ENCODE measurements around the gene TRPM3.

The TRPM3 gene

GRCh38 chr9:70902692-70903131, 218.7 kb downstream of the TRPM3 start:
- TF ChIP-seq GABPA (IDR thresholded peaks at IDR 0.05; ENCODE audit: low read depth): no peak
- TF ChIP-seq SPI1 (IDR thresholded peaks at IDR 0.05; ENCODE audit: borderline replicate concordance, low read depth): no peak
- no peak for TF ChIP-seq CTCF (IDR thresholded peaks at IDR 0.05; ENCODE audit: insufficient read depth, low read length)
- TF ChIP-seq POLR2AphosphoS5 (IDR thresholded peaks at IDR 0.05; ENCODE audit: low read depth): no peak
- TF ChIP-seq, protein P1, sequence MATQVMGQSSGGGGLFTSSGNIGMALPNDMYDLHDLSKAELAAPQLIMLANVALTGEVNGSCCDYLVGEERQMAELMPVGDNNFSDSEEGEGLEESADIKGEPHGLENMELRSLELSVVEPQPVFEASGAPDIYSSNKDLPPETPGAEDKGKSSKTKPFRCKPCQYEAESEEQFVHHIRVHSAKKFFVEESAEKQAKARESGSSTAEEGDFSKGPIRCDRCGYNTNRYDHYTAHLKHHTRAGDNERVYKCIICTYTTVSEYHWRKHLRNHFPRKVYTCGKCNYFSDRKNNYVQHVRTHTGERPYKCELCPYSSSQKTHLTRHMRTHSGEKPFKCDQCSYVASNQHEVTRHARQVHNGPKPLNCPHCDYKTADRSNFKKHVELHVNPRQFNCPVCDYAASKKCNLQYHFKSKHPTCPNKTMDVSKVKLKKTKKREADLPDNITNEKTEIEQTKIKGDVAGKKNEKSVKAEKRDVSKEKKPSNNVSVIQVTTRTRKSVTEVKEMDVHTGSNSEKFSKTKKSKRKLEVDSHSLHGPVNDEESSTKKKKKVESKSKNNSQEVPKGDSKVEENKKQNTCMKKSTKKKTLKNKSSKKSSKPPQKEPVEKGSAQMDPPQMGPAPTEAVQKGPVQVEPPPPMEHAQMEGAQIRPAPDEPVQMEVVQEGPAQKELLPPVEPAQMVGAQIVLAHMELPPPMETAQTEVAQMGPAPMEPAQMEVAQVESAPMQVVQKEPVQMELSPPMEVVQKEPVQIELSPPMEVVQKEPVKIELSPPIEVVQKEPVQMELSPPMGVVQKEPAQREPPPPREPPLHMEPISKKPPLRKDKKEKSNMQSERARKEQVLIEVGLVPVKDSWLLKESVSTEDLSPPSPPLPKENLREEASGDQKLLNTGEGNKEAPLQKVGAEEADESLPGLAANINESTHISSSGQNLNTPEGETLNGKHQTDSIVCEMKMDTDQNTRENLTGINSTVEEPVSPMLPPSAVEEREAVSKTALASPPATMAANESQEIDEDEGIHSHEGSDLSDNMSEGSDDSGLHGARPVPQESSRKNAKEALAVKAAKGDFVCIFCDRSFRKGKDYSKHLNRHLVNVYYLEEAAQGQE (IDR thresholded peaks at IDR 0.05; ENCODE audit: insufficient replicate concordance, low read depth): no peak

DNA sequence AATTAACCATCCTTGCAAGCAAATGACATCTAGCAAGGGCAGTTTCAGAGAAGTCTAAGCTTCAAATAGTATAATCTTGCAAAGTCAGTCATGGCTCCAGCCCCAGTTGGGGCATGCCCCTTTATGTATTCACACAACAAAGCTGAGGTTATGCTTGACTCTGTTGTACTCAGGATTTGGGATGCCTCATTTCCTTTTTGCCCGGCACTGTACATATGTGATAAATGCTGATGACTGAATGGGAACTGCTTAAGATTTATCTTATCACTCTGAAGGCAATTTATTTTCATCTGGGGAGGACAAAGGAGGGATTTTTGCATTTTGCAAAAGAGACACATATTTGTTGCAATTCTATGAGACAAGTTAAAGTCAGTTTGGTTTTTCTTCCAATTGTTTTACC, 219.2 kb downstream of the TRPM3 start:
- DNase-seq (ENCODE audit: low read depth in 1 of 2, low spot score in 1 of 2): no peak
- peaks cover 5% of the 10 kb centered on the region for H3K27me3 ChIP-seq (ENCODE audit: insufficient read depth, poor library complexity, severe bottlenecking)
- TF ChIP-seq POLR2AphosphoS5 (IDR thresholded peaks at IDR 0.05; ENCODE audit: low read depth) (no peak), GABPA (IDR thresholded peaks at IDR 0.05; ENCODE audit: low read depth) (no peak), CTCF (IDR thresholded peaks at IDR 0.05; ENCODE audit: insufficient read depth, low read length) (no peak), SPI1 (IDR thresholded peaks at IDR 0.05; ENCODE audit: borderline replicate concordance, low read depth) (no peak)
- TF ChIP-seq, protein P1 (IDR thresholded peaks at IDR 0.05; ENCODE audit: insufficient replicate concordance, low read depth): no peak
- no peak overlapping the region for H3K27ac ChIP-seq (replicated peaks)
- no peak overlapping the region for H3K4me3 ChIP-seq (replicated peaks; ENCODE audit: insufficient read depth, low read length)

More at GRCh38 chr9:70902692-70903131, 218.7 kb downstream of the TRPM3 start:
- Histone ChIP-seq H3K27me3 (ENCODE audit: insufficient read depth, poor library complexity, severe bottlenecking) (peaks cover 5% of the 10 kb centered on the region), H3K4me3 (replicated peaks; ENCODE audit: insufficient read depth, low read length) (no peak overlapping the region), H3K27ac (replicated peaks) (no peak overlapping the region)
- no peak for DNase-seq (ENCODE audit: low read depth in 1 of 2, low spot score in 1 of 2)

DNA sequence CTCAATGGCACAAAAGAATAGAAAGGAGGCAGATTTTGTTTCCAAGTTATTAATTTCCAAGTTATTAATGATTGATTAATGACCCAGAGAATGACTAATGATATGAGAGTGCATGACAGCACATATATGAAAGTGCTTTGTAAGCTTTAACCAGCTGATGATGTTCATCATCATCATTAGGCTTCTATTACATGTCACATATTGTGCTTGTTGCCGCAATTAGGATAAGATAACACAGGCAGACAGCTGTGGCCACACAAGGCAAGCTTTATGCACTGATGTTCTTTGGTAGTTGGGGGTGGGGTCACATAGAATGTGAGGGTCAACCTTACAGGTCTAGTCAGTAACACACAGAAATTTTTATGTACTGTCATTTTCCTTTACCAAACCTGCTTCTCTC, 219.7 kb downstream of the TRPM3 start:
- TF ChIP-seq CTCF (IDR thresholded peaks at IDR 0.05; ENCODE audit: insufficient read depth, low read length) (no peak), POLR2AphosphoS5 (IDR thresholded peaks at IDR 0.05; ENCODE audit: low read depth) (no peak), SPI1 (IDR thresholded peaks at IDR 0.05; ENCODE audit: borderline replicate concordance, low read depth) (no peak), GABPA (IDR thresholded peaks at IDR 0.05; ENCODE audit: low read depth) (no peak)
- TF ChIP-seq, protein P1 (IDR thresholded peaks at IDR 0.05; ENCODE audit: insufficient replicate concordance, low read depth): no peak
- DNase-seq (ENCODE audit: low read depth in 1 of 2, low spot score in 1 of 2): no peak
- peaks cover 5% of the 10 kb centered on the region for H3K27me3 ChIP-seq (ENCODE audit: insufficient read depth, poor library complexity, severe bottlenecking)
- no peak overlapping the region for H3K4me3 ChIP-seq (replicated peaks; ENCODE audit: insufficient read depth, low read length)
- H3K27ac ChIP-seq (replicated peaks): no peak overlapping the region
